Astrocyte (in vitro differentiated cells and primary cell): ENCODE data around the gene RUNX3. TPM values are rescaled to one million over a fixed set of nuclear protein-coding genes. Genes with fewer than 3 reads are reported as not detected.
"Not testable (repeated sequence)": the region's sequence is repeated elsewhere in the genome, so short reads cannot be mapped to it uniquely, and the experiment has no call there.

Experiments used
- DNase-seq: peaks from one replicate; pipeline ENCODE4 v3.0.0-alpha.2; 2010; ENCODE audit warnings: low read depth
- FAIRE-seq: peaks from 2 replicates; lab custom pipeline; 2011; peaks lifted over from hg19 to GRCh38; lab: Jason Lieb, UNC
- H2AFZ ChIP-seq: 2 replicates; pipeline ENCODE4 v1.6.0; 2012; ENCODE audit warnings: low read depth, low read length, inconsistent platforms
- H3K27ac ChIP-seq: 2 replicates; pipeline ENCODE4 v1.5.1; 2011; ENCODE audit warnings: low read depth, low read length, inconsistent platforms
- H3K27me3 ChIP-seq: 2 replicates; pipeline ENCODE4 v1.6.0; 2011; ENCODE audit warnings: low read length, inconsistent platforms; ENCODE audit not compliant: insufficient read depth
- H3K36me3 ChIP-seq: 2 replicates; pipeline ENCODE4 v1.5.1; 2011; ENCODE audit warnings: low read length, inconsistent platforms; ENCODE audit not compliant: insufficient read depth
- H3K4me1 ChIP-seq: 2 replicates; pipeline ENCODE4 v1.5.1; 2011; ENCODE audit warnings: low read length, inconsistent platforms; ENCODE audit not compliant: insufficient read depth
- H3K4me2 ChIP-seq: 2 replicates; pipeline ENCODE4 v1.6.0; 2012; ENCODE audit warnings: low read length, inconsistent platforms
- H3K4me3 ChIP-seq: 2 replicates; pipeline ENCODE4 v1.5.1; 2011; ENCODE audit warnings: low read depth, mild to moderate bottlenecking, low read length, inconsistent platforms; ENCODE audit not compliant: insufficient read depth
- H3K79me2 ChIP-seq: 2 replicates; pipeline ENCODE4 v1.6.0; 2012; ENCODE audit warnings: mild to moderate bottlenecking, low read length, inconsistent platforms; ENCODE audit not compliant: insufficient read depth
- H3K9ac ChIP-seq: 2 replicates; pipeline ENCODE4 v1.6.0; 2012; ENCODE audit warnings: mild to moderate bottlenecking, low read length, inconsistent platforms
- H3K9me3 ChIP-seq: 2 replicates; pipeline ENCODE4 v1.5.1; 2012; ENCODE audit warnings: low read depth, mild to moderate bottlenecking, low read length, inconsistent platforms; ENCODE audit not compliant: insufficient read depth
- H4K20me1 ChIP-seq: 2 replicates; pipeline ENCODE4 v1.6.0; 2012; ENCODE audit warnings: low read length, inconsistent platforms; ENCODE audit not compliant: insufficient read depth
- H3K27ac Mint-ChIP-seq: one replicate; pipeline ENCODE4 v1.8.0; 2021; ENCODE audit warnings: mild to moderate bottlenecking, mixed read lengths; ENCODE audit not compliant: unreplicated experiment
- H3K27me3 Mint-ChIP-seq: one replicate; pipeline ENCODE4 v1.8.0; 2021; ENCODE audit warnings: low read depth, mixed read lengths; ENCODE audit not compliant: unreplicated experiment
- H3K36me3 Mint-ChIP-seq: one replicate; pipeline ENCODE4 v1.8.0; 2021; ENCODE audit warnings: low read depth, mixed read lengths; ENCODE audit not compliant: unreplicated experiment
- H3K4me1 Mint-ChIP-seq: one replicate; pipeline ENCODE4 v1.8.0; 2021; ENCODE audit warnings: low read depth, mixed read lengths; ENCODE audit not compliant: unreplicated experiment
- H3K4me3 Mint-ChIP-seq: one replicate; pipeline ENCODE4 v1.8.0; 2021; ENCODE audit warnings: mild to moderate bottlenecking, moderate library complexity, mixed read lengths; ENCODE audit not compliant: unreplicated experiment
- H3K9me3 Mint-ChIP-seq: one replicate; pipeline ENCODE4 v1.8.0; 2021; ENCODE audit warnings: mild to moderate bottlenecking, mixed read lengths; ENCODE audit not compliant: unreplicated experiment
- CTCF ChIP-seq: IDR thresholded peaks from 2 replicates; pipeline ENCODE4 v1.5.1; 2011; ENCODE audit warnings: low read depth, mild to moderate bottlenecking, inconsistent platforms, low read length, moderate library complexity; ENCODE audit not compliant: insufficient read depth
- EZH2 ChIP-seq: IDR thresholded peaks from 2 replicates; pipeline ENCODE4 v1.6.1; 2012; ENCODE audit warnings: mild to moderate bottlenecking, low read length, inconsistent platforms; ENCODE audit not compliant: insufficient read depth
- total RNA-seq: library from RNA; stranded (reverse); gene quantifications from 2 replicates; pipeline ENCODE4 v1.2.1, GENCODE V29; 2021

Gene RUNX3
- total RNA-seq, 1 donor from 2014 or later = 2.5 TPM

DNA sequence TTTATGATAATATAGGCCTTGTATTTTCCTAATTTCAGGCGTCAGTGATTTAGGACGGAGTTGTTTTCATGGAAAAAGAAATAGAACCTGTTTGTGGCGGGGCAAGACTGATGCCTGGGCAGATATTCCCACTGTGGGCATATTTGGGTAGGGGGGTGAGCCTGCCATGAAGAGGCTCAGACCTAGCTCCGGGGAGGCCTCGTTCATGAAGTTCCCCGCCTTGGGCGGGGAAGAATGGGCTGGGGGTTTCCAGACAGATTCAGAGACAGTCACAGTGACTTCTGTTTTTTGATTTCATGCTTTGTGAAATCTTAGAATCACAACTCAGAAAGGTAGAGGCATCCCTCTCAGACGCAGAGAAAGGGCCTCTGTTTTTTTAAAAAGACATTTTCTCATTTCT lies 36.1 kb downstream of the RUNX3 start:
- TF ChIP-seq EZH2 (no peak), CTCF (no peak)
- no peak for FAIRE-seq
- no peaks in the 10 kb centered on the region for H3K79me2 ChIP-seq
- Mint-ChIP-seq H3K27me3 (peaks cover 8% of the 10 kb centered on the region), H3K4me1 (no peaks in the 10 kb centered on the region), H3K36me3 (no peaks in the 10 kb centered on the region), H3K27ac (no peak overlapping the region), H3K9me3 (peaks cover 19% of the 10 kb centered on the region), H3K4me3 (no peak overlapping the region)
- DNase-seq = no peak
- peaks cover 7% of the 10 kb centered on the region for H3K4me1 ChIP-seq
- no peak overlapping the region for H3K4me3 ChIP-seq
- H3K27me3 ChIP-seq = peaks cover 8% of the 10 kb centered on the region
- no peaks in the 10 kb centered on the region for H3K9me3 ChIP-seq
- no peaks in the 10 kb centered on the region for H4K20me1 ChIP-seq
- no peak overlapping the region for H3K4me2 ChIP-seq
- no peaks in the 10 kb centered on the region for H3K36me3 ChIP-seq
- H3K9ac ChIP-seq = no peak overlapping the region
- no peak overlapping the region for H3K27ac ChIP-seq
- H2AFZ ChIP-seq = no peak overlapping the region

DNA sequence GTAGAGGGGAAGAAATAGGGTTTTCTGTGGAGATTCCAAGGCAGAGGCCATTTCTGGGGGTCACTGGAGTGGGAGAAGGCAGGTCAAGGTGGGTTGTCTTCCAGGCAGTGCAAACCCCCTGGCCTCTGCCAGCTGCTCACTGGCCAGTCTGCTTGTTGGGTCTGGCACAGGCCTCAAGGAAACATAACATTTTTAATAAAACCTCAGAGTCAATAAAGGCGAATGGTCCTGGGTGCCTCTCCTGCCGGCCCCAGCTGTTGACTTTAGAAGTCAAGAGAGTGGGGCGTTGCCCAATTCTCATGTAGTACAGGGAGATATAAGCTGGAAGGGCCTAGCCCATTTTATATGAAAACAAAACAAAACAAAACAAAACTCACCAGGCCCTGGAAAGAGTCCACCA lies 36.6 kb downstream of the RUNX3 start:
- DNase-seq (no peak), FAIRE-seq (no peak)
- Mint-ChIP-seq H3K27me3 (peaks cover 8% of the 10 kb centered on the region), H3K27ac (no peak overlapping the region), H3K36me3 (no peaks in the 10 kb centered on the region), H3K9me3 (peaks cover 20% of the 10 kb centered on the region), H3K4me1 (no peaks in the 10 kb centered on the region), H3K4me3 (no peak overlapping the region)
- no peaks in the 10 kb centered on the region for H3K36me3 ChIP-seq
- H2AFZ ChIP-seq = no peak overlapping the region
- H3K4me1 ChIP-seq = peaks cover 8% of the 10 kb centered on the region
- no peak overlapping the region for H3K27ac ChIP-seq
- H3K4me2 ChIP-seq = no peak overlapping the region
- no peaks in the 10 kb centered on the region for H4K20me1 ChIP-seq
- H3K27me3 ChIP-seq = peaks cover 4% of the 10 kb centered on the region
- H3K4me3 ChIP-seq = no peak overlapping the region
- TF ChIP-seq CTCF = no peak
- no peak for TF ChIP-seq EZH2
- no peaks in the 10 kb centered on the region for H3K9me3 ChIP-seq
- H3K79me2 ChIP-seq = no peaks in the 10 kb centered on the region
- no peak overlapping the region for H3K9ac ChIP-seq

GRCh38 chr1:24892188-24893153 lies 37.6 kb downstream of the RUNX3 start:
- peaks cover 4% of the 10 kb centered on the region for H3K27me3 ChIP-seq
- peaks cover 8% of the 10 kb centered on the region for H3K4me1 ChIP-seq
- DNase-seq (no peak), FAIRE-seq (no peak)
- no peak overlapping the region for H2AFZ ChIP-seq
- TF ChIP-seq CTCF (no peak), EZH2 (no peak)
- peaks cover 8% of the 10 kb centered on the region for H3K27me3 Mint-ChIP-seq
- no peaks in the 10 kb centered on the region for H3K9me3 ChIP-seq
- peaks cover 20% of the 10 kb centered on the region for H3K9me3 Mint-ChIP-seq
- H3K79me2 ChIP-seq = no peaks in the 10 kb centered on the region
- H3K27ac ChIP-seq = no peak overlapping the region
- H3K9ac ChIP-seq = no peak overlapping the region
- no peaks in the 10 kb centered on the region for H3K4me1 Mint-ChIP-seq
- no peaks in the 10 kb centered on the region for H4K20me1 ChIP-seq
- no peaks in the 10 kb centered on the region for H3K36me3 ChIP-seq
- no peaks in the 10 kb centered on the region for H3K36me3 Mint-ChIP-seq
- no peak overlapping the region for H3K4me3 ChIP-seq
- H3K4me3 Mint-ChIP-seq = no peak overlapping the region
- no peak overlapping the region for H3K27ac Mint-ChIP-seq
- H3K4me2 ChIP-seq = no peak overlapping the region

- not testable (repeated sequence) for H3K36me3 Mint-ChIP-seq
Measured at GRCh38 chr1:24891367-24891766, 38.7 kb downstream of the RUNX3 start.

More at GRCh38 chr1:24891367-24891766, 38.7 kb downstream of the RUNX3 start:
- H3K4me3 Mint-ChIP-seq, H3K4me1 ChIP-seq, H3K9me3 ChIP-seq, H4K20me1 ChIP-seq, H3K9ac ChIP-seq, H3K4me2 ChIP-seq, H3K79me2 ChIP-seq, DNase-seq, H3K4me3 ChIP-seq, H3K27ac ChIP-seq, H3K27ac Mint-ChIP-seq, H3K4me1 Mint-ChIP-seq, H3K27me3 ChIP-seq, H3K36me3 ChIP-seq, H3K27me3 Mint-ChIP-seq, H2AFZ ChIP-seq, FAIRE-seq: not testable (repeated sequence)
- H3K9me3 Mint-ChIP-seq = peaks cover 23% of the 10 kb centered on the region
